H1 (cell line): Measurements from ENCODE around the gene TMPRSS11E. TPM values are rescaled to one million over a fixed set of nuclear protein-coding genes. Genes with fewer than 3 reads are reported as not detected.
"Not testable (repeated sequence)": the region's sequence is repeated elsewhere in the genome, so short reads cannot be mapped to it uniquely, and the experiment has no call there.

Experiments
- CTCF ChIA-PET: fragments of 300-600 bp; sonication (Branson Sonifier 250); formaldehyde crosslinking; loops from one replicate; lab custom pipeline; 2021; ENCODE audit not compliant: partially characterized antibody; lab: Charles Lee
- POLR2A ChIA-PET: fragments of 300-600 bp; sonication (Branson Sonifier 250); formaldehyde crosslinking; loops from one replicate; lab custom pipeline; 2021; ENCODE audit warnings: inconsistent platforms; ENCODE audit not compliant: partially characterized antibody; lab: Charles Lee
- DNase-seq, 2 experiments: peaks; one replicate each; pipeline versions ENCODE4 v3.0.0 to v3.0.0-alpha.2; 2010 to 2022; ENCODE audit warnings: low spot score in 2 of 2, low read depth in 1 of 2, mixed read lengths in 1 of 2
- FAIRE-seq: peaks from 2 replicates; lab custom pipeline; 2011; peaks lifted over from hg19 to GRCh38; lab: Jason Lieb, UNC
- H2AFZ ChIP-seq: 2 replicates; pipeline ENCODE4 v1.8.1; 2012; ENCODE audit warnings: low read length, inconsistent platforms
- H2AK5ac ChIP-seq: 2 replicates; pipeline ENCODE4 v1.6.1; 2013; ENCODE audit warnings: low read depth, low read length
- H2BK120ac ChIP-seq: replicated peaks from 2 replicates; pipeline ENCODE3; 2013; ENCODE audit warnings: low read depth, low read length, inconsistent platforms
- H2BK12ac ChIP-seq: 2 replicates; pipeline ENCODE4 v1.6.1; 2013; ENCODE audit warnings: low read depth, low read length
- H2BK15ac ChIP-seq: 2 replicates; pipeline ENCODE4 v1.6.1; 2013; ENCODE audit warnings: low read length
- H2BK20ac ChIP-seq: 2 replicates; pipeline ENCODE4 v1.6.1; 2013; ENCODE audit warnings: low read length
- H2BK5ac ChIP-seq: 2 replicates; pipeline ENCODE4 v1.6.1; 2013; ENCODE audit warnings: low read depth, low read length
- H3K14ac ChIP-seq: 2 replicates; pipeline ENCODE4 v1.6.1; 2013; ENCODE audit warnings: inconsistent platforms; ENCODE audit not compliant: insufficient read length
- H3K18ac ChIP-seq: 2 replicates; pipeline ENCODE4 v1.6.1; 2013; ENCODE audit warnings: low read length; ENCODE audit errors: extremely low read depth
- H3K23ac ChIP-seq: 2 replicates; pipeline ENCODE4 v1.6.1; 2013; ENCODE audit warnings: inconsistent platforms; ENCODE audit not compliant: insufficient read length
- H3K23me2 ChIP-seq: 2 replicates; pipeline ENCODE4 v1.6.1; 2013; ENCODE audit warnings: low read depth, low read length
- H3K27ac ChIP-seq: 2 replicates; pipeline ENCODE4 v1.6.1; 2011; ENCODE audit warnings: low read depth, low read length, inconsistent platforms
- H3K27me3 ChIP-seq, 4 experiments: replicated peaks in 1 of 4; 1 replicate in 1 of 4; 2 replicates in 3 of 4; pipeline versions ENCODE4 v1.6.1 to v1.8.1; 2011 to 2013; ENCODE audit warnings: low read length in 3 of 4, mild to moderate bottlenecking in 3 of 4, inconsistent platforms in 2 of 4, mixed read lengths in 2 of 4, moderate library complexity in 1 of 4; ENCODE audit not compliant: control insufficient read depth in 3 of 4, insufficient read depth in 3 of 4; ENCODE audit errors: extremely low read depth in 1 of 4
- H3K36me3 ChIP-seq, 4 experiments: 2 replicates each; pipeline versions ENCODE4 v1.6.1 to v1.8.1; 2011 to 2013; ENCODE audit warnings: mild to moderate bottlenecking in 4 of 4, low read length in 3 of 4, moderate library complexity in 2 of 4, control low read depth in 1 of 4, inconsistent platforms in 1 of 4; ENCODE audit not compliant: insufficient read depth in 4 of 4, control insufficient read depth in 2 of 4
- H3K4ac ChIP-seq: replicated peaks from 2 replicates; pipeline ENCODE3; 2013; ENCODE audit warnings: low read length, low read depth, mixed read lengths, inconsistent platforms; ENCODE audit not compliant: insufficient read length
- H3K4me1 ChIP-seq, 4 experiments: replicated peaks in 1 of 4; 1 replicate in 1 of 4; 2 replicates in 3 of 4; pipeline versions ENCODE4 v1.6.1 to v1.8.1; 2011 to 2013; ENCODE audit warnings: low read length in 3 of 4, inconsistent platforms in 2 of 4, mixed read lengths in 1 of 4; ENCODE audit not compliant: insufficient read depth in 4 of 4, control insufficient read depth in 3 of 4
- H3K4me2 ChIP-seq, 2 experiments: 2 replicates each; pipeline versions ENCODE4 v1.6.1 to v1.8.1; 2011 to 2013; ENCODE audit warnings: low read depth in 2 of 2, low read length in 2 of 2, control low read depth in 1 of 2, inconsistent platforms in 1 of 2, mild to moderate bottlenecking in 1 of 2; ENCODE audit not compliant: insufficient read depth in 1 of 2
- H3K4me3 ChIP-seq, 4 experiments: fragments of 200-600, 300-600 bp in 1 of 4; sonication (generic), shearing (Covaris generic), sonication (Bioruptor Twin) in 1 of 4; 2 replicates each; pipeline versions ENCODE4 v1.5.1 to v1.8.1; 2011 to 2016; ENCODE audit warnings: low read length in 4 of 4, low read depth in 3 of 4, control low read depth in 2 of 4, inconsistent platforms in 2 of 4, mild to moderate bottlenecking in 2 of 4, mixed read lengths in 1 of 4, moderate library complexity in 1 of 4; ENCODE audit not compliant: insufficient read depth in 2 of 4; ENCODE audit errors: extremely low read depth in 1 of 4
- H3K56ac ChIP-seq: replicated peaks from 2 replicates; pipeline ENCODE3; 2013; ENCODE audit warnings: low read depth, mild to moderate bottlenecking, mixed read lengths, low read length, inconsistent platforms; ENCODE audit not compliant: insufficient read length
- H3K79me1 ChIP-seq: 2 replicates; pipeline ENCODE4 v1.6.1; 2013; ENCODE audit warnings: low read depth, low read length, control low read depth
- H3K79me2 ChIP-seq, 2 experiments: 2 replicates each; pipeline versions ENCODE4 v1.6.1 to v1.8.1; 2012 to 2013; ENCODE audit warnings: low read length in 2 of 2, mild to moderate bottlenecking in 2 of 2, inconsistent platforms in 1 of 2; ENCODE audit not compliant: insufficient read depth in 2 of 2, control insufficient read depth in 1 of 2
- H3K9ac ChIP-seq, 4 experiments: replicated peaks in 1 of 4; 1 replicate in 1 of 4; 2 replicates in 3 of 4; pipeline versions ENCODE4 v1.6.1 to v1.8.1; 2011 to 2013; ENCODE audit warnings: low read depth in 3 of 4, low read length in 3 of 4, control low read depth in 2 of 4, mild to moderate bottlenecking in 2 of 4, moderate library complexity in 2 of 4, inconsistent platforms in 1 of 4; ENCODE audit errors: extremely low read depth in 1 of 4
- H3K9me3 ChIP-seq, 2 experiments: 2 replicates each; pipeline versions ENCODE4 v1.6.1 to v1.8.1; 2012 to 2013; ENCODE audit warnings: mild to moderate bottlenecking in 2 of 2, moderate library complexity in 2 of 2, control low read depth in 1 of 2, inconsistent platforms in 1 of 2, low read depth in 1 of 2, low read length in 1 of 2, mixed read lengths in 1 of 2; ENCODE audit not compliant: insufficient read depth in 2 of 2
- H4K20me1 ChIP-seq, 2 experiments: replicated peaks in 1 of 2; 2 replicates each; pipeline versions ENCODE3 to v1.8.1; 2011 to 2013; ENCODE audit warnings: inconsistent platforms in 2 of 2, low read length in 2 of 2, mild to moderate bottlenecking in 1 of 2; ENCODE audit not compliant: insufficient read depth in 2 of 2, control insufficient read depth in 1 of 2
- H4K5ac ChIP-seq: 2 replicates; pipeline ENCODE4 v1.6.1; 2013; ENCODE audit warnings: low read length, low read depth, mixed read lengths, inconsistent platforms; ENCODE audit not compliant: insufficient read length
- H4K8ac ChIP-seq: 2 replicates; pipeline ENCODE4 v1.8.0; 2013; ENCODE audit warnings: mild to moderate bottlenecking, moderate library complexity, low read length, inconsistent platforms; ENCODE audit not compliant: insufficient read depth; ENCODE audit errors: extremely low read depth
- H4K91ac ChIP-seq: replicated peaks from 2 replicates; pipeline ENCODE3; 2013; ENCODE audit warnings: low read length, mixed read lengths, inconsistent platforms; ENCODE audit not compliant: insufficient read length
- WGBS, 2 experiments: shearing (Covaris generic) in 1 of 2; methylation state at CpG; one replicate each; pipeline versions ENCODE4 v1.1.6 to v1.1.7; 2013 to 2015; ENCODE audit warnings: low lambda C conversion rate in 2 of 2, mixed read lengths in 2 of 2, inconsistent platforms in 1 of 2, low coverage in 1 of 2, missing lambda C conversion rate in 1 of 2; ENCODE audit not compliant: insufficient replicate concordance in 2 of 2, insufficient coverage in 1 of 2, insufficient read length in 1 of 2; ENCODE audit errors: extremely low coverage in 1 of 2, missing lambda C conversion rate in 1 of 2; 5-methylcytosine and 5-hydroxymethylcytosine counted together
- polyA plus RNA-seq, 7 experiments: library from polyadenylated mRNA; depleted of rRNA in 3 of 7; stranded (reverse) in 5 of 7; unstranded in 2 of 7; fragments of >200 nt in 5 of 7; fragments of 200-250 nt in 2 of 7; gene quantifications; 1 replicate in 5 of 7; 2 replicates in 1 of 7; 4 replicates in 1 of 7; pipeline versions ENCODE4 v1.2.1 to v1.2.3, GENCODE V29; 2011 to 2013; ENCODE audit warnings: missing spikeins in 2 of 7, mixed read lengths in 2 of 7
- total RNA-seq: library from RNA; stranded (reverse); fragmentation: NEBNext Ultra II Directional; extraction: Animal tissue kit (Norgen Biotek cat#: 25700); gene quantifications from 2 replicates; pipeline ENCODE4 v1.2.1, GENCODE V29; 2021

Gene TMPRSS11E
- total and polyA plus RNA-seq, 2 of the 8 experiments (the other 6 are each of a cell fraction or from before 2014, with no cell fraction given), result 0.38 to 0.71 TPM

- H2BK120ac ChIP-seq, H4K5ac ChIP-seq, H4K8ac ChIP-seq, H2BK20ac ChIP-seq, H2BK15ac ChIP-seq, H2AK5ac ChIP-seq, H3K27me3 ChIP-seq, H3K23me2 ChIP-seq, H3K18ac ChIP-seq, H3K79me2 ChIP-seq, H4K20me1 ChIP-seq, H3K79me1 ChIP-seq, H3K4me3 ChIP-seq, H2AFZ ChIP-seq, H3K23ac ChIP-seq, H3K27ac ChIP-seq, H3K9ac ChIP-seq, CTCF ChIA-PET, DNase-seq, H3K4ac ChIP-seq, H3K56ac ChIP-seq, H3K36me3 ChIP-seq, H2BK5ac ChIP-seq, H4K91ac ChIP-seq, H3K9me3 ChIP-seq, H3K14ac ChIP-seq, FAIRE-seq, H3K4me2 ChIP-seq: not testable (repeated sequence)
- peak overlapping the region; percentile 56; the same call in 1 of the 2 replicates for H2BK12ac ChIP-seq
- 92% methylated on average over 2 of the region's 2 CpGs; no CpG with 5 or more reads in 1 of the 2 experiments for WGBS, 2 experiments
- peaks cover 2 to 16% (median 9%) of the 10 kb centered on the region in 4 experiments; a peak in 5 of 7 replicates for H3K4me1 ChIP-seq
- POLR2A ChIA-PET, result interaction anchor here (0.9 kb wide), 2 partner anchors 13 to 140 kb away, joined by 3 read pairs; no protein-coding TSS in a partner anchor
Measured at GRCh38 chr4:68412031-68412430, 35.2 kb upstream of the TMPRSS11E start.
